HG03060 (cell line): ENCODE results near the gene CRISP1.
"Not testable (repeated sequence)": the region's sequence is repeated elsewhere in the genome, so short reads cannot be mapped to it uniquely, and the experiment has no call there.

Experiments used
- ATAC-seq: cut with Tn5 transposase; IDR thresholded peaks from one replicate; pipeline ENCODE4 v1.9.1; 2021; ENCODE audit warnings: low read depth, moderate number of reproducible peaks; ENCODE audit not compliant: unreplicated experiment

CRISP1 gene

GRCh38 chr6:49847014-49847413 is 19.3 kb downstream of the CRISP1 start:
- ATAC-seq: no peak

- ATAC-seq: no peak
These were observed 24.9 kb downstream of the CRISP1 start for GRCh38 chr6:49841424-49841823.

DNA sequence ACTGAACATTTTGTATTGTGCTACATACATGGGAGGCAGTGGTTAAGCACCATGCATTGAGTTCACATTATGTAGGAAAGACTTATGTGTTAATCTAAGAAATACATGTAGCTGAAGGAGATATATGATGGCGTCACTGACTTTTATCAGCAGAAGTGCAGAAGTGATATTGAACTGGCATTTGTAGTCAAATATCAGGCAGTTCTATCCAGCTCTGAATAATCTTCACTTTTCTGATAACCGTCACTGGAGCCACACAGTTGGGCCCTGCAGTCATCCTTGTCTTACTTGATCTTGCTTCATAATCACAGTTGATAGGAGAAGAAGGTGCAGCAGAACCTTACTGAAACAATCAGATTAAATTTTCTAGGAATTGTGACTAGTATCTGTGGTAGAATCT is 26.4 kb downstream of the CRISP1 start:
- no peak for ATAC-seq

GRCh38 chr6:49839162-49839561 is 27.2 kb downstream of the CRISP1 start:
- ATAC-seq: no peak

DNA sequence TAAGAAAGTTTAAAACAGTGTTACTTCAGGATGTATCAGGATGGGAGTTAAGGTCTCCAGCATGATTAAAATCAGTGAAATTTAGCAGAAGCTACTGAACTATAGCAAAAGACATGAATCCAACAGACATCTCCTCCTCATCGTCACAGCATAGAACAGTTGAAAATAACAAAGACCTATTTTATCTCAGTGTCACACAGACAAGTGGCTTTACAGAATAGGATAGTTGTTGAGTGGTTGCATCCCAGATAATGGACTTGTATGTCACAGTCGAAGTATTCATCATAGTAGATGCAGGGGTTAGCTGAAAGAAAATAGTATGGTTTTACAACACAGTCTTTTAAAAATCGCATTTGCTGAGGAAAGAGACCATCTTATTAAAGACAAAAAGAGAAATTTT is 31.2 kb downstream of the CRISP1 start:
- ATAC-seq: no peak

GRCh38 chr6:49833386-49833785 is 32.9 kb downstream of the CRISP1 start:
- no peak for ATAC-seq

DNA sequence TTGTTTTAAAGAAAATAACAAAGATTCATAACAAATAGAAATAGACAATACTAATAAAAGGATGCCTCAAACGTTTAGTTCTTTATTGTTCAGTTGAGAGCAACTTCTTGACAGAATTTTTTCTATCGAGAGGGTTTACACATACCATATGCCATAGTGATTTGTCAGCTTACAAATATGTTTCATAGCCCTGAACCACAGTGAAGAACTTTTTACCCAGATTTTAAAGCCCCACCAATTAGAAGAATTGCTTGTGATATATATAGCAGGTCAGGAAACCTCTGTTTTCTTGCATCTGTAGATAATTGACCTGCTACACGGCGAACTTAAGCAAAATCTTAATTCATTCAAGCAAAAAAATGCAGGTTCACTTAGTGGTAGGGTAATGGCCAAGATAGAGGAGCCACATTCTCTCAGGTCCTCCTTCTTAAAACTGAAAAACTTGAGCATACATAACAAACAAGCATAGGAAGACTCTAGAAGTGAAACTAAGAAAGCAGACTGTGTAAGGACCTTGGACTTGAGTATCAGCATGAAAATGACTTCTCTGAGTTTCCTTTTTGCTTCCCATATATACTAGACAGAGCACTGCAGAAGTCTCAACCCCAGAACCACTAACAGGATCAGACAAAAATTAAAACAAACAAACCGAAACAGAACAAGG is 39.5 kb downstream of the CRISP1 start:
- peak; percentile 94 for ATAC-seq

DNA sequence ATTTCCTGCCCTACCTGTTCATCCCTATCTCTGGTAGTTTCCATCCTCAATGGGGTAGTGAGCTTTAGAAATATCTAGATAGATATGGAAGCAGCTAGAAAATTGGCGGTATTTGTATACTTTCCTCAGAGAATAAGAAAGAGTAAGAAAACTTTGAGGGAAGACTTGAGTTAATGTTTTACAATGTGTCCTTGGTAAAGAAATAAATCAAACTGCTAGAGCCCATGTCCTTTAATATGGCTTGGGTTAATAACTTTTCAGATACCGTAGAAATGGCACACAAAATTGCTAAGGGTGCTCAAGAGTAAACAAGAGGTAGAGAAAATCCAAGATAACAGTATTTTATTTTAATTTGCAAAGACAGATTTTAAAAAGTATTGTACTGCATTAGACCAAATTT is 51.2 kb downstream of the CRISP1 start:
- ATAC-seq: no peak

- ATAC-seq: no peak
These were observed 53.1 kb downstream of the CRISP1 start for GRCh38 chr6:49813248-49813647.

DNA sequence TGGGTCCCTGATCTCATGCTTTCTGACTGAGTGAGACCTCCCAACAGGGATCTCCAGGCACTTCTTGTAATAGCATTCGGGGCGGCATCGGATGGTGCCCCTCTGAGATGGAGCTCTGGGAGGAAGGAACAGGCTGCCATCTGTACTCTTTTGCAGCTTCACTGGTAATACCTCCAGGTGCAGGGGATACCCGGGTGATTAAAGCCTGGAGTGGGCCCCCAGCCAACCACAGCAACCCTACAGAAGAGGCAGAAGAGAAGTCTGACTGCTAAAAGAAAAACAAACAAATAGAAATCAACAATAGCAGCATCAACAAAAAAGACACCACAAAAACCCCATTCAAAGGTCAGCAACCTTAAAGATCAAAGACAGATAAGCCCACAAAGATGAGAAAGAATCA is 60.2 kb downstream of the CRISP1 start:
- no peak for ATAC-seq

DNA sequence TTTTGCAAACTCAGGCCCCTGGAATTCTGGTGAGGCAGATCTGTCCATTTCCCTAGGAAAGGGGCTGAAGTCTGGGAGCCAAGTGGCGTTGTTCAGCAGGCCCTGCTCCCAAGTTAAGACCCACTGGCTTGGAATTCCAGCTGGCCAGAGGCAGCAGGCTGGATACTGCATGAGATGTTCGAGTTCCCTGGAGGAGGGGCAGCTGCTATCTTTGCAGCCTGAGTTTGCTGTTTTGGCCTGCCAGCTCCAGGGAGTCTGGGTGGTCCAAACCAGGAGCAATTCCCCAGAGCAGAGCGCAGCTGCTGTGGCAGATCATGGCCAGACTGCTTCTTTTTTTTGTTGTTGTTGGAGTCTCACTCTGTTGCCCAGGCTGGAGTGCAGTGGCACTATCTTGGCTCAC is 61.1 kb downstream of the CRISP1 start:
- ATAC-seq: no peak

- ATAC-seq: no peak
These were observed 64.8 kb downstream of the CRISP1 start for GRCh38 chr6:49801525-49801924.

GRCh38 chr6:49799090-49799489 is 67.2 kb downstream of the CRISP1 start:
- no peak for ATAC-seq

DNA sequence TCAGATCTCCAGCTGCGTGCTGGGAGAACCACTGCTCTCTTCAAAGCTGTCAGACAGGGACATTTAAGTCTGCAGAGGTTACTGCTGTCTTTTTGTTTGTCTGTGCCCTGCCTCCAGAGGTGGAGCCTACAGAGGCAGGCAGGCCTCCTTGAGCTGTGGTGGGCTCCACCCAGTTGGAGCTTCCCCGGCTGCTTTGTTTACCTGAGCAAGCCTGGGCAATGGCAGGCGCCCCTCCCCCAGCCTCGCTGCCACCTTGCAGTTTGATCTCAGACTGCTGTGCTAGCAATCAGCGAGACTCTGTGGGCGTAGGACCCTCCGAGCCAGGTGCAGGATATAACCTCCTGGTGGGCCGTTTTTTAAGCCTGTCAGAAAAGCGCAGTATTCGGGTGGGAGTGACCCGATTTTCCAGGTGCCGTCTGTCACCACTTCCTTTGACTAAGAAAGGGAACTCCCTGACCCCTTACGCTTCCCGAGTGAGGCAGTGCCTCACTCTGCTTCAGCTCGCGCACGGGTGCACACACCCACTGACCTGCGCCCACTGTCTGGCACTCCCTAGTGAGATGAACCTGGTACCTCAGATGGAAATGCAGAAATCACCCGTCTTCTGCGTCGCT is 69.4 kb downstream of the CRISP1 start:
- ATAC-seq: not testable (repeated sequence)

- no peak for ATAC-seq
These were observed 76.0 kb downstream of the CRISP1 start for GRCh38 chr6:49790341-49790740.

- ATAC-seq: no peak
These were observed 79.2 kb downstream of the CRISP1 start, which contains the start of gene PGK2 for GRCh38 chr6:49787176-49787575. Gene PGK2, minus strand, starts transcription at chr6:49787285. Its CDS starts 98 bp downstream, at chr6:49787187.

DNA sequence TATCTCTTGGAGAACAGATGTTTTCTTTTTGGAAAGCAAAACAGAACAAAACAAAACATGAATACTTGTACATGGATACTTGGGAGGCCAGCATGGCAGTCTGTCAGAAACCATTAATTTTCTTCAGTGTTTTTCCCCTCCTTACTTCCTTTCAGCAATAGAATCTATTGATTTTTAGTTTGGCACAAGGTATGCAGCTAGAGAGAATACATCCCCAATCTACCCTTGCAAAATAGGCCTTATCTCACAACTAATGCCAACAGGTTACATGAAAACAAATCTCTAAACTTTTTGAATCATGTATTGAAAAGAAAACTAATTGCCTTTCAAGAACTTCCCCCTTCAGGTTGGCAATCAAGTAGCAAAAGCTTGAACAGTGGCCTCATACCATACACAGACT is 82.1 kb downstream of the CRISP1 start:
- no peak for ATAC-seq
